Stimulated activated CD4-positive, alpha-beta T cell treated with anti-CD3 and anti-CD28 coated beads, Interleukin-4, amount 100 ng/mL, for 48 hours (primary cell): ENCODE results near the gene ARHGEF1.
"Not testable (repeated sequence)": the region's sequence is repeated elsewhere in the genome, so short reads cannot be mapped to it uniquely, and the experiment has no call there.

Source experiments
- DNase-seq, 2 donors: peaks; one replicate each; pipeline ENCODE4 v3.0.0-alpha.2; 2020; ENCODE audit warnings: low read depth in 2 of 2

The ARHGEF1 gene

GRCh38 chr19:41930926-41931592, 48.1 kb downstream of the ARHGEF1 start:
- DNase-seq = no peak

DNA sequence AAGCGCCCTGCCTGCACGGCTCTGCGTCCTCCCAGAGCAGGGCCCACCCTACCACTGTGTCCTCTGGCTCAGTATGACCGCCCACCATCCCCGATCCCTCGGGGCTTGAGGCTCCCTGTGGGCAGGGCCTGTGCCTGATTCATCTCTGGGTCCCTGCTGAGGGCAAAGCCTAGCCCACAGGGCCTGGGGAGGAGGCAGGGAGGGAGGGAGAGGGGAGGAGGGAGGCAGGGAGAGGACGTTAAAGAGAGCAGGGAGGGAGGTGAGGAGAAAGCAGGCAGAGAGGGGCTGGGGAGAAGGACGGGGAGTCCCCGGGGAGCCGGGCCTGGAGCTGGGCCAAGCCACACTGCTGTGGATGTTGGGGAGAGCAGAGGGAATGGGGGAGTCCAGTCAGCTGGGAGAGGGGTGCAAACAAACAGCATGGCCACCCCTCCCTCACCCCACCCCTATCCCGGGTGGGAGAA, 49.3 kb downstream of the ARHGEF1 start:
- DNase-seq = no peak

DNA sequence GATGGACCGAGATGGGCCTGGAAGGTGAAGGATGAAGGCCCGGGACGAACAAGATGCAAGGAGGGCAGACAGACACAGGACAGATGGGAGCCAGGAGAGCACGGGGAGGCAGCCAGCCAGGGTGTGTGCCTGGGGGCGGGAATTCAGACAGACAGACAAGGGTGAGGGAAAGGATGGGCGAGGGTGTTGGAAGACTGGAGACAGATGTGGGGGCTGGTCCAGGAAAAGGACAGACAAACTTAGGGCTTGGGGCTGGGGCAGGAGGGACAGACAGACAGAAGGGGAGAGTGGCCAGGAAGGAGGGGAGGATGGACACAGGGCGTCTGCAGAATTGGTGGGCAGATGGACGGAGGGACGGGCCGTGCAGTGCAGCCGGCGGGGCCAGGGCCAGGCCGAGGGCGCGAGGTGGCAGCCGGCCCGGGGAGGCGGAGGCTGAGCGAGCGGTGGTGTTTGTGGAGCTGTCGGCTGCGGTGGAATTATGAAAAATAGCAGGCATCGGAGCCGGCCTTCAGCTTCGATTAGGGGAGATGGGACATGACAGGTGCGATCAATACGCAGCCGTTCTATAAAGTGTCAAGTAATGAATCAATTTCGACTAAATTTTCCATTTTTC, 49.8 kb downstream of the ARHGEF1 start:
- no peak for DNase-seq

DNA sequence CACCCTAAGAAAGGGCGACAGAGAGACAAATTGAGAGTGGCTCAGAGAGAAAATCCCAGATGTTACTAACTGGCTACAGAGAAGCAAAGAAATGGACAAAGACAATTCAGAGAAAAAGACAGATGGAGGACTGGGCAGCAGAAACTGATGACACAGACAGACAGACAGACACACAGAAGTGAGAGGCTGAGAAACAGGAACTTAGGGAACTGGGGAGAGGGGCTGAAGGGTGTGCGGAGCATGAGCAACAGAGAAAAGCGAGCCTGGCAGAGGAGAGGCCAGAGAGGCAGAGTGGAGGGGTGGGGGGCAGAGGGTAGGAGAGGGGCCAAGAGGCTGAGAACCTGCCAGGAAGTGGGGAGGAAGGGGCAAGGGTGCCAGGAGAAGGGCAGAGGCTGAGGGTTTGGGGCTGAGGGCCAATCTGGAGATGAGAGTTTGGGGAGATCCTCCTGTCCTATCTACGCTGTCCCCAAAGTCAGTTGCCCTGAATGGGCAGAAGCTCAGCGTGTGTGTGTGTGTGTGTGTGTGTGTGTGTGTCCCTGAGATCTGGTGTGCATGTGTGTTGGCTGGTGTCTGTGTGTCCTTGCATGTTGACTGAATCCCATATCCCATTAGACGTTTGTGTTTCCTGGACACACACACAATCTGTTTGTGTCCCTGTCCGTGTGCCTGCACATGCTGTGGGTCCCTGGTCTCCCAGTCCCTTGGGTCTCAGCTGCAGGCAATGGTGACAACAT, 50.9 kb downstream of the ARHGEF1 start:
- DNase-seq = no peak

- peak; percentile 65 to 66 for DNase-seq
Measured at GRCh38 chr19:41934849-41935374, 51.9 kb downstream of the ARHGEF1 start.

- DNase-seq = no peak
Measured at GRCh38 chr19:41935760-41936415, 52.9 kb downstream of the ARHGEF1 start.

- DNase-seq = peak in 1 of 2 donors; percentile 28
Measured at GRCh38 chr19:41936416-41936850, 53.4 kb downstream of the ARHGEF1 start.

GRCh38 chr19:41936961-41937360, 54.0 kb downstream of the ARHGEF1 start:
- no peak for DNase-seq

- DNase-seq = no peak
Measured at GRCh38 chr19:41937525-41938468, 54.8 kb downstream of the ARHGEF1 start.

GRCh38 chr19:41939209-41939608, 56.2 kb downstream of the ARHGEF1 start:
- DNase-seq = not testable (repeated sequence)

DNA sequence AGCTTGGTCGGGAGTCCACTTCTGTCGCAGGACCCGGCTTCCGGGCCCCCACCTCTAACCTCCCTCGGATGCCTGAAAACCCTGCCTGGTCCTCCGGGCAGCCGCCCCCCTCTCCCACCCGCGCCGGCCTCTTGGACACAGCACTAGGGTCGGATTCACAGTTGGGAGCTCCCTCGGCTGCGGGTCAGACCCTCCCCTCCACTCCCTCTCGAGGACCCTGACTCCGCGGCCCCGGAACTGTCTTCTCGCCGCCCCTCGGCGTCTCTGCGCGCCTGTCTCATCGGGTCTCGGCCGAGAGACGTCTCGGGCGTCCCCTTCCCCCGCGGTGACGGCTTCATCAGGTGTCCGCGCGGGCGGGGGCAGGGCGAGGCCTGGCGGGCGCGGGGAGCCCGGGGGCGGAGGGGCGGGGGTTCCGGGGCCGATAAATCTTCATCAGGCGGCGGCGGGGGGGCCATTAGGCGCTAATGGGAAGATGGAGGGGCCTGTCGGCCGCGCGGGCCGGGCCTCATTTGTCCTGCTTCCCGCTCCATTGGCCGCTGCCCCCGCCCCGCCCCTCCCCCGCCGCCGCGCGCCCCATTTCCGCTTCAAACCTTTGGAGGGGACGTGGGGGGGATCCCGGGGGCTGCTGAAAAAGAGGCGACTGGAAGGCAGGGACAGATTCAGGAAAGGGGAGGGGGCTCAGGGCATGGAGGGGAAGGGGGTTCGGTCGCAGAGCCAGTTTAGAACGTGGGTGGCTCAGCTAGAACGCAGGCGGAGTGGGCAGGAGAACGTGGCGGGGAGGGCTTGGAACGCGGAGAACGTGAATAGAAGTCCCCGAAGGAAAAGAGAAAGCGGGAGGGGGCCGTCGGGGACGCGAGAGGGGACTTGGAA, 57.1 kb downstream of the ARHGEF1 start:
- DNase-seq = peak in 1 of 2 donors; percentile 42

DNA sequence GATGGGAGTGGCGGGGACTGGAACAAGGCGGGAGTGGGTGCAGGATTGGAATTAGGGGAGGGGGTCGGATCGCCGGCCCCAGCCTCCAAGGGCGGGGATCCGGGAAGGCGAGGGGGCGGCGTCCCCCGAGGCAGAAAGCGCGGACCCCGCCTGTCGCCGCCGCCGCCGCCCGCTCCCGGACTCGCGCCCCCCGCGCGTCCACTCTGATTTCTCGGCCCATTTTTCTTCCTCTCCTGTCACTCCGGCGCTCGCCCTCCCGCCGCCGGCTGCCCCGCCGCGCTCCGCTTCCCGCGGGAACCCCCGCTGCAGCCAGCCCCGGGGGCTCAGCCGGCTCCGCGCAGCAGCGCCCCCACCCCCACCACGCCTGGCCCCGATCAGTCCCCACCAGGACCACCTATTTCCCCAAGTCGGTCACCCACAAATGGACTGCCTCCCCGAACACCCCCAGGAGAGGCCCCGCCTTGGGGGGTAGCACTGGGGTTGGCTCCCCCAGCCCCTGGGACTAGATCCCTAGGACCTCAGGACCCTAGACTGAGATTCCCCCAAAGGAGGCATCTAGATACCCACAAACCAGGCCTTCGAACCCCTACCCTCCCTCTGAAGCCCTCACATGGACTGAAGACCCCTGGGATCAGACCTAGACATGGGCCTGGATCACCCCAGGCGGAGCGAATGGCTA, 57.9 kb downstream of the ARHGEF1 start:
- DNase-seq = no peak

GRCh38 chr19:41941410-41942202, 58.6 kb downstream of the ARHGEF1 start:
- no peak for DNase-seq

DNA sequence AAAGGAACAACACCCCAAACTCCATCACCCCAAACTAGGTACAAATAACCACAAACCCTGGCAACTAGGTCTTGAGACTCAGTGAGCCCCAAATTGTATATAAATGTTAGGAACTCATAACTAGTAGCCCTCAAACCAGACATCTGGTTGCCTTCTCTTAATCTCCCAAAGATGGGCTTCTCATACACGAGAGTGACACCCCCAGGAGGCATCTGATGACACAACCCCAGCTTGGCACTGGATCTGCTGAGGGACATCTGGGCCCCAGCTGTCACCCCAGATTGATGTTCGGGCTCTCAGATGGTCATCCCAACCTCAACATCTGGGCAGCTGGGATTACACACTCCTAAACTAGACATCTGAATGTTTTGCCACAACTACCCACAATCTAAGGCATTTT, 61.4 kb downstream of the ARHGEF1 start:
- DNase-seq = no peak

DNA sequence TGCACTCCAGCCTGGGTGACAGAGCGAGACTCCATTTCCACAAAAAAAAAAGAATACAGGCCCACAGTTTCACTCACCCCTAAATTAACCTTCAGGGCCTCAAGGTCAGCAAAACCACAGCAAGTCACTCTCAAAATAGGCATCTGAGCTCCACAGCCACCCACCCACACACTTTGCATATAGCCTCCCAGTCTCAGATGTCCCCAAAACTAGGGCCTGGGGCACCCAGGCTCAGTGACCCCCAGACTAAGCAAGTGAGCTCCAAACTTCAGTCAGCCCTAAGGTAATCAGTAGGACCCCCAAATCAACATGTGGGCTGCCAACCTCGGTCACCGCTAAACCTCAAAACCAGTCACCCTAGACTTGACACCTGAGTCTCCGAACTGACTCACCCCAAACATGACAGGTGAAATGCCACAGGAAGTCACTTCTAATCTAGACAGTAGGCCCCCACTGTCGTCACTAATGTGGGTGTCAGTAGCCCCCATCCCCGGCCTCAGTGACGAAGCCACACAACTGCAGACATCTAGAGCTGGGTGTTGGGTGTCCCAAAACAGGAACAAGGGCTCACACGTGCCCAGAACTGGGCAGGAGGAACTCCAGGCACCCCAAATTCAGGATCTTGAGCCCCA, 62.3 kb downstream of the ARHGEF1 start:
- DNase-seq = peak; percentile 76 to 81

DNA sequence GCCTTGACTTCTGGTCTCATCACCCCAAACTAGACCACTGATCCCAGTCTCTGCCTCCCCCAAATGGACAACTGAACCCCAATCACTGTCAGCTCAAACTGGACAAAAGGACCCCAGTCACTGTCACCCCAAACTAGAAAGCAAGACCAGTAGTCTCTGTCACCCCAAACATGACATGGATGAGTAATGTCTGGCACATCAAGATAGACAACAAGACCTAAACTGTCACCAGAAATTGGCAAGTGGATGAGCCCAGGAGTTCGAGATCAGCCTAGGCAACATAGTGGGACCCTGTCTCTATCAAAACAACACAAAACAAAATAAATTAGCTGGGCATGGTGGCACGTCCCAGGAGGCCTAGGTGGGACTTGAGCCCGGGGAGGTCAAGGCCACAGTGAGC, 64.1 kb downstream of the ARHGEF1 start:
- no peak for DNase-seq

GRCh38 chr19:41951686-41952172, 68.7 kb downstream of the ARHGEF1 start:
- peak; percentile 83 to 94 for DNase-seq

GRCh38 chr19:41955521-41955920, 72.5 kb downstream of the ARHGEF1 start:
- no peak for DNase-seq
